ENCODE data around the gene PSTPIP2.
A peak's percentile ranks its signal among the peaks of the same experiment; 100 is the strongest.
"Not testable (repeated sequence)": the region's sequence is repeated elsewhere in the genome, so short reads cannot be mapped to it uniquely, and the experiment has no call there.

Gene PSTPIP2

DNA sequence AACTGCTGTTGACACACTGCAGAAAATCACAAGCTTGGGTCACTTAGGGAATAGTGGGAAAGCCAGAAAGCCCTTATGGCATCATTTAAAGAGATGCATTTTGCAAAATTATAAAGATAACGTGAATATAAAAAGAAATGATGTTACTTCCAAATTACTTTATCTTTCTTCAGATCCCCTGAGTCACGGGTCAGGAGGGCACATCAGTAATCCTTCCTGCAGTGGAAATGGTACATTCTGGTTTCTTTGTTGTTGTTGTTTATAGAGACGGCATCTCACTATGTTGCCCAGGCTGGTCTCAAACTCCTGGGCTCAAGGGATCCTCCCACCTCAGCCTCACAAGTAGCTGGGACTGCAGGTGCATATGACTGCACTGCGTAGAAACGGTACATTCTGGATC lies 95.1 kb downstream of the PSTPIP2 start:
- DNase-seq: no peak

- no peak for DNase-seq
Measured at GRCh38 chr18:45976566-45976965, 95.5 kb downstream of the PSTPIP2 start.

DNA sequence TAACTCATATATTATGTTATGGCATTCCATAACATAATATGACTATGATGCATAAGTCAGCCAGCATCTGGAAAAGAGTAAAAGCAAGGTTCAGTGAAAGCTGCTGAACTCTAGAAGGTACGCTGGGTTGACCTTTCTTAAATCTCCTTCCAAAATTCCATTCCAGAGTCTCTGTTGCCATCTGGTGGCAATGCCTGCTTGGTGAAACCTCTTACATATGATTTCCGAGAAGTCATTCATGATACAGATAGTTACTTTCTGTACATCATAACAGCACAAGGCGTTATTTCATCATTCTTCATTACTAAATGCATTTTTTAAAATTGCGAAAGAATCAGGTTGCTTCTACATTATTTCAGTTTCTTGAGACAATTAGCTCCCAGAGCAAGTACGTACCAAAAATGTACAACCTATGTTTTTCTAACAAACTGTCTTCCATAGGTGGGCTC lies 97.9 kb downstream of the PSTPIP2 start:
- peak; percentile 32 for DNase-seq

- DNase-seq: peak; percentile 74
Measured at GRCh38 chr18:45967007-45967706, 104.9 kb downstream of the PSTPIP2 start, which contains the start of gene EPG5. Gene EPG5, minus strand, starts transcription at chr18:45967329. Its CDS starts 90 bp downstream, at chr18:45967239.

DNA sequence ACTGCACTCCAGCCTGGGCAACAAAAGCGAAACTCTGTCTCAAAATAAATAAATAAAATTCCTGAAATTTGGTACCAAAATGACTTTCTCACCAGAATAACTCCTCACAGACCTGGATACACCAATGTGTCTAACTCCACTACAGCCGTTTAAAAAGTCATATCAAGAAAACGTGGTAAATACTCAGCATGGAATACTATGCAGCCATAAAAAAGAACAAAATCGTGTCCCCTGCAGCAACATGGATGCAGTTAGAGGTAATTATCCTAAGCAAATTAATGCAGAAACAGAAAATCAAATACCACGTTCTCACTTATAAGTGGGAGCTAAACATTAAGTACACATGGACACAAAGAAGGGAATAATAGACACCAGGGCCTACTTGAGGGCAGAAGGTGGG lies 107.1 kb downstream of the PSTPIP2 start:
- not testable (repeated sequence) for DNase-seq

DNA sequence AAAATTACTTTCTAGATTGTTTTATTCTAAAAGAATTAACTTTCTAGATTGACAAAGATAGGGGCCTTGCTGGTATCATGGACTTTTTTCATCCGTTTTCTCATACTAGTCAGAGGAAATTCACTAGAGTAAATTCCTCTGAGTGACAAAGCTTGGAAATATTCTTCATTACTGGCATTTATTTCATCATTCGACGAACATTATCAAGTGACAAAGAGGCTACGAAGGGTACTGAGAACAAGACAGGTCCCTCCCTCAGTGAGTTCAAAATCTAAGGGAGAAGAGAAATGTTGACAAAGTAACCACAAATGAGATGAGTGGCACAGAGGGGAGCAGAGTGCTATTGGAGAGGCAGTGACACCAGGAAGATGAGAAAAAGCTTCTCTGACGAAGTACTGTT lies 109.2 kb downstream of the PSTPIP2 start:
- DNase-seq: no peak

- DNase-seq: no peak
Measured at GRCh38 chr18:45962461-45962860, 109.6 kb downstream of the PSTPIP2 start.

- not testable (repeated sequence) for DNase-seq
Measured at GRCh38 chr18:45959484-45959883, 112.6 kb downstream of the PSTPIP2 start.

GRCh38 chr18:45958730-45959129 lies 113.3 kb downstream of the PSTPIP2 start:
- DNase-seq: no peak

DNA sequence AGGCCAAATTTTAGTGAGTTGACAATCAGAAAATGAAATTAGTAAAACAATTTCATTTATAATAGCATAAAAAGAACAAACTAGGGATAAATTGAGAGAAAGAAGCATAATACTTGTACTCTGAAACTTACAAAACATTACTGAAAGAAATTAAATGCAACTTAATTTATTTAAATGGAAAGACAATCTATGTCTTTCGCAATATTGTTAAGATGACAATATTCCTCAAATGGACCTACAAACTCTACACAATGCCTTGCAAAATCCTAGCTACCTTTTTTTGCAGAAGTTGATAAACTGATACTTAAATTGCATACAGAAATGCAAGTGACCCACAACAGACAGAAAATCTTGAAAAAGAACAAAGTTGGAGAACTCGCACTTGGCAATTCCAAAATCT lies 114.0 kb downstream of the PSTPIP2 start:
- DNase-seq: no peak

- no peak for DNase-seq
Measured at GRCh38 chr18:45957100-45957499, 115.0 kb downstream of the PSTPIP2 start.

DNA sequence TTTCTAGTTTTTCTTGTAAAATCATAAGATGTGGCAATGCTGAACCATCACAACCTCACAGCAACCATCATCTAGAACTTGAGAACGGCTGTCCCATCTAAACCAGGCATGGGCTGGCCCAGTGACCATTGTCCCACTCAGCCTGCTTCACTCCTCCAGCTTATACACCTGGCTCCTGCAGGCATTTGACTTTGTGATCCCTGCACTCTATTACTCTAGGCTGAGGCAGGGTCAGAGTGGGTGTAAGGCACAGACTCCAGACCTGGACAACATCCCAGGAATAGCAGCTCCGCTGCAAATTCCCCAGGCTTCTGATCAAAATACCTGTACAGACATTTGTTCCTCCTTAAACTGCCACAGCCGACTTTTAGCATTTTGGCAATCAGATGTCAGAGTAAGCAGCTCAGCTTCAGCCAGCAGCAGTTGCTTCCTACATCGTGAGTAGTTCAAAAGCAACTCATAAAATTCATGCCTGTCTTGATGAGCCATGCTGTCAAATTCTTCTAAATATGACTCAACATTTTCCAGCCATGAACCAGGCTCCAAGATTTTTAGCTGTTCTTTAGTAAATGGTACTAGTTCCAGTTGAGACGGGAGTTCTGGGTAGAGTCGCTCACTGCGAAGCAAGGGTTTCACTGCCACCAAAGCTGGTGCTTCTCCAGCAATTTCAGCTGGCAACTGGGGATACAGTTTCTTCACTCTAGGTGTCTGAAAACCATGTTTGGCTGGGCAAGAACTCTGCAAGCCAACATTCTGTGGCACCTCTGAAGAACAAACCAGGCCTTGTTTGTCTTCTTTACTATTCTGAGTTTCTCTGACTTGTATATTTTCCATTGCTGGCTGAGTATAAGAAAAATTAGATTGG lies 117.8 kb downstream of the PSTPIP2 start:
- DNase-seq: no peak

DNA sequence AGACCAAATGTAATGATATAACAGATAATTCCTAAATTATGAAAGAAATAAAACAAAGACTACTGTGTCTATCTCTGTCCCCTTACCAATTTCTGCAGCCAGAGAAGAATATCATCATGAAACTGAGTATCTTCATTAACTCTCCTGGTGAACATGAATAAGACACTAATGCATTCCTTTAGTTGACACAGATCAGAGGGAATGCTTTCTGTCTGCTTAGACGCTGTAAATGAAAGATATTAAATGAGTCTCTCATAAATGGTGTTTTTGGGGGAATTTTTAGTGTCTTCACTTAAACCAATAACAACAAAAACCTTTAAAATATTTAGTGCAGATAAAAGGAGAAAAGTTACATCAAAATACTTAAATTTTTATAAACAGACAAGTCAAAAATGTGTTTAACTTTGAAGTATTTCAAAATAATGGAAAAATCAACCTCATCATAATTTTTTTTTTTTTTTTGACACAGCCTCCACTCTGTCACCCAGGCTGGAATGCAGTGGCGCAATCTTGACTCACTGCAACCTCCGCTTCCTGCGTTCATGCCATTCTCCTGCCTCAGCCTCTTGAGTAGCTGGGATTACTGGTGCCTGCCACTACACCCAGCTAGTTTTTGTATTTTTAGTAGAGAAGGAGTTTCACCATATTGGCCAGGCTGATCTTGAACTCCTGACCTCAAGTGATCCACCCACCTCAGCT lies 120.9 kb downstream of the PSTPIP2 start:
- DNase-seq: no peak

GRCh38 chr18:45945669-45946068 lies 126.4 kb downstream of the PSTPIP2 start:
- DNase-seq: no peak

GRCh38 chr18:45940724-45941123 lies 131.3 kb downstream of the PSTPIP2 start:
- no peak for DNase-seq

- DNase-seq: no peak
Measured at GRCh38 chr18:45939236-45939635, 132.8 kb downstream of the PSTPIP2 start.

- no peak for DNase-seq
Measured at GRCh38 chr18:45938488-45938935, 133.5 kb downstream of the PSTPIP2 start.

GRCh38 chr18:45935591-45936335 lies 136.3 kb downstream of the PSTPIP2 start:
- DNase-seq: no peak
